ENCODE results near the gene MRM3.

DNA sequence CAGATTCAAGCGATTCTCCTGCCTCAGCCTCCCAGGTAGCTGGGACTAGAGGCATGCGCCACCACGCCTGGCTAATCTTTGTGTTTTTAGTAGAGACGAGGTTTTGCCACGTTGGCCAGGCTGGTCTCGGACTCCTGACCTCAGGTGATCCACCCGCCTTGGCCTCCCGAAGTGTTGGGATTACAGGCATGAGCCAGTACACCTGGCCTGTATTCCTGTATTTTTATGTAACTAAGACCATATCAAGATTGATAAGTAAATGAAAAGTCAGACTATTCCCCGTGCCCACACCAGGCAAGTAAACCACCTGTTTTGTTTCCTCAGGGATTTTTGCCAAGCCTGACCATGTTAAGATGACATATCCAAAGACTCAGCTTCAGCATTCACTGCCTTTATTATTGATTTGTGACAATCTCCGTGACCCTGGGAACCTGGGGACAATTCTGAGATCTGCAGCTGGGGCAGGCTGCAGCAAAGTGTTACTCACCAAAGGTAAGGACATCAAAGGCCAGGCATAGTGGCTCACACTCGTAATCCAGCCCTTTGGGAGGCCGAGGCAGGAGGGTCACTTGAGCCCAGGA is 5.6 kb downstream of the MRM3 start:
- TF ChIP-seq, protein P1, sequence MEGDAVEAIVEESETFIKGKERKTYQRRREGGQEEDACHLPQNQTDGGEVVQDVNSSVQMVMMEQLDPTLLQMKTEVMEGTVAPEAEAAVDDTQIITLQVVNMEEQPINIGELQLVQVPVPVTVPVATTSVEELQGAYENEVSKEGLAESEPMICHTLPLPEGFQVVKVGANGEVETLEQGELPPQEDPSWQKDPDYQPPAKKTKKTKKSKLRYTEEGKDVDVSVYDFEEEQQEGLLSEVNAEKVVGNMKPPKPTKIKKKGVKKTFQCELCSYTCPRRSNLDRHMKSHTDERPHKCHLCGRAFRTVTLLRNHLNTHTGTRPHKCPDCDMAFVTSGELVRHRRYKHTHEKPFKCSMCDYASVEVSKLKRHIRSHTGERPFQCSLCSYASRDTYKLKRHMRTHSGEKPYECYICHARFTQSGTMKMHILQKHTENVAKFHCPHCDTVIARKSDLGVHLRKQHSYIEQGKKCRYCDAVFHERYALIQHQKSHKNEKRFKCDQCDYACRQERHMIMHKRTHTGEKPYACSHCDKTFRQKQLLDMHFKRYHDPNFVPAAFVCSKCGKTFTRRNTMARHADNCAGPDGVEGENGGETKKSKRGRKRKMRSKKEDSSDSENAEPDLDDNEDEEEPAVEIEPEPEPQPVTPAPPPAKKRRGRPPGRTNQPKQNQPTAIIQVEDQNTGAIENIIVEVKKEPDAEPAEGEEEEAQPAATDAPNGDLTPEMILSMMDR (IDR thresholded peaks at IDR 0.05; ENCODE audit: insufficient read depth, low read length): no peak
- TF ChIP-seq REST (IDR thresholded peaks at IDR 0.05; ENCODE audit: insufficient replicate concordance, low read depth) (no peak), POLR2AphosphoS5 (IDR thresholded peaks at IDR 0.05; ENCODE audit: low read depth) (no peak), GABPA (IDR thresholded peaks at IDR 0.05; ENCODE audit: low read depth) (no peak), SPI1 (IDR thresholded peaks at IDR 0.05; ENCODE audit: borderline replicate concordance, low read depth) (no peak)
